ENCODE data around the gene HADHA. TPM values are rescaled to one million over a fixed set of nuclear protein-coding genes. Genes with fewer than 3 reads are reported as not detected.

The HADHA gene
- total and polyA plus RNA-seq, 4 experiments from 2014 or later = 89.1 to 126 (median 107) TPM

- Histone ChIP-seq H3K9me3 (ENCODE audit: control insufficient read depth in 1 of 2, low read length in 2 of 2) (no peaks in the 10 kb centered on the region), H3K27ac (ENCODE audit: low read depth, low read length) (no peak overlapping the region), H3K4me3 (ENCODE audit: low read length in 2 of 2) (no peak overlapping the region), H3K36me3 (ENCODE audit: insufficient read depth, low read length) (no peaks in the 10 kb centered on the region), H3K4me1 (ENCODE audit: insufficient read depth, low read length) (peaks cover 18% of the 10 kb centered on the region), H3K27me3 (ENCODE audit: insufficient read depth, low read length) (peaks cover 14% of the 10 kb centered on the region)
- no peaks in the 10 kb centered on the region for H3K9me3 Mint-ChIP-seq
- DNase-seq = no peak
- peak overlapping the region in 1 of 8 donors; percentile 57 for H3K4me3 Mint-ChIP-seq
- intact Hi-C loops (cut with micrococcal nuclease) = no loop called here
- peaks cover 26 to 42% of the 10 kb centered on the region in 2 donors for H3K27me3 Mint-ChIP-seq
- POLR2A ChIA-PET (ENCODE audit: partially characterized antibody) = interaction anchor here (1.8 kb wide), 1 partner anchor 9 kb away, joined by 11 read pairs; no protein-coding TSS in a partner anchor
- peaks cover 0 to 1% of the 10 kb centered on the region in 2 donors for H3K36me3 Mint-ChIP-seq
- H3K27ac Mint-ChIP-seq = no peak overlapping the region
- peaks cover 7 to 28% (median 21%) of the 10 kb centered on the region in 4 donors for H3K4me1 Mint-ChIP-seq
- CTCF ChIA-PET (ENCODE audit: partially characterized antibody) = interaction anchor here (1.3 to 3.1 kb wide), 2 partner anchors 9 to 12 kb away, joined by 3 to 17 read pairs; no protein-coding TSS in a partner anchor
Measured at GRCh38 chr2:26175466-26176278, 68.8 kb downstream of the HADHA start.

GRCh38 chr2:26174691-26175465 lies 69.6 kb downstream of the HADHA start:
- H3K9me3 Mint-ChIP-seq = no peaks in the 10 kb centered on the region
- Histone ChIP-seq H3K36me3 (ENCODE audit: insufficient read depth, low read length) (no peaks in the 10 kb centered on the region), H3K9me3 (ENCODE audit: control insufficient read depth in 1 of 2, low read length in 2 of 2) (no peaks in the 10 kb centered on the region), H3K4me3 (ENCODE audit: low read length in 2 of 2) (no peak overlapping the region), H3K4me1 (ENCODE audit: insufficient read depth, low read length) (peaks cover 18% of the 10 kb centered on the region), H3K27me3 (ENCODE audit: insufficient read depth, low read length) (peaks cover 14% of the 10 kb centered on the region), H3K27ac (ENCODE audit: low read depth, low read length) (no peak overlapping the region)
- intact Hi-C loops (cut with micrococcal nuclease) = no loop called here
- peaks cover 7 to 24% (median 18%) of the 10 kb centered on the region in 4 donors for H3K4me1 Mint-ChIP-seq
- H3K36me3 Mint-ChIP-seq = peaks cover 0 to 1% of the 10 kb centered on the region in 2 donors
- H3K27me3 Mint-ChIP-seq = peaks cover 20 to 37% of the 10 kb centered on the region in 2 donors
- ChIA-PET POLR2A (ENCODE audit: partially characterized antibody) (interaction anchor here (1.8 kb wide), 1 partner anchor 10 kb away, joined by 11 read pairs; no protein-coding TSS in a partner anchor), CTCF (ENCODE audit: partially characterized antibody) (interaction anchor here (1.3 to 3.1 kb wide), 2 partner anchors 10 to 13 kb away, joined by 3 to 17 read pairs; no protein-coding TSS in a partner anchor)
- H3K4me3 Mint-ChIP-seq = peak overlapping the region in 7 of 8 donors; percentile 67 to 91 (median 78)
- no peak for DNase-seq
- no peak overlapping the region for H3K27ac Mint-ChIP-seq

GRCh38 chr2:26173776-26174482 lies 70.5 kb downstream of the HADHA start:
- peaks cover 14% of the 10 kb centered on the region for H3K27me3 ChIP-seq (ENCODE audit: insufficient read depth, low read length)
- Mint-ChIP-seq H3K27me3 (peaks cover 17 to 37% of the 10 kb centered on the region in 2 donors), H3K36me3 (peaks cover 0 to 1% of the 10 kb centered on the region in 2 donors), H3K4me3 (peak overlapping the region; percentile 67 to 91 (median 77)), H3K9me3 (no peaks in the 10 kb centered on the region), H3K4me1 (peaks cover 3 to 19% (median 13%) of the 10 kb centered on the region in 4 donors), H3K27ac (peak overlapping the region in 1 of 7 donors; percentile 46)
- intact Hi-C loops (cut with micrococcal nuclease) = no loop called here
- POLR2A ChIA-PET (ENCODE audit: partially characterized antibody) = interaction anchor here (1.8 to 2.1 kb wide), 2 partner anchors 10 to 11 kb away, joined by 11 read pairs; no protein-coding TSS in a partner anchor
- DNase-seq = no peak
- H3K27ac ChIP-seq (ENCODE audit: low read depth, low read length) = no peak overlapping the region
- CTCF ChIA-PET (ENCODE audit: partially characterized antibody) = interaction anchor here (3.1 kb wide), 1 partner anchor 11 kb away, joined by 17 read pairs; no protein-coding TSS in a partner anchor
- no peaks in the 10 kb centered on the region for H3K9me3 ChIP-seq (ENCODE audit: control insufficient read depth in 1 of 2, low read length in 2 of 2)
- no peaks in the 10 kb centered on the region for H3K36me3 ChIP-seq (ENCODE audit: insufficient read depth, low read length)
- H3K4me3 ChIP-seq (ENCODE audit: low read length in 2 of 2) = no peak overlapping the region
- peaks cover 12% of the 10 kb centered on the region for H3K4me1 ChIP-seq (ENCODE audit: insufficient read depth, low read length)

- intact Hi-C loops (cut with micrococcal nuclease) = no loop called here
- ChIA-PET POLR2A (ENCODE audit: partially characterized antibody) (interaction anchor here (2.1 kb wide), 1 partner anchor 11 kb away, joined by 11 read pairs; no protein-coding TSS in a partner anchor), CTCF (ENCODE audit: partially characterized antibody) (interaction anchor here (1.3 kb wide), 1 partner anchor 12 kb away, joined by 4 read pairs; no protein-coding TSS in a partner anchor)
- Mint-ChIP-seq H3K4me3 (peak within 1 kb of the TSS; percentile 60 to 89 (median 78)), H3K36me3 (peaks cover 0 to 1% of the 10 kb centered on the region in 2 donors), H3K4me1 (peaks cover 3 to 19% (median 13%) of the 10 kb centered on the region in 4 donors), H3K9me3 (no peaks in the 10 kb centered on the region), H3K27me3 (peaks cover 17 to 35% of the 10 kb centered on the region in 2 donors), H3K27ac (peak within 1 kb of the TSS in 2 of 7 donors; percentile 8 to 50)
- H3K4me3 ChIP-seq (ENCODE audit: low read length in 2 of 2) = peak within 1 kb of the TSS in 1 of 2 donors; percentile 24
- peaks cover 14% of the 10 kb centered on the region for H3K27me3 ChIP-seq (ENCODE audit: insufficient read depth, low read length)
- no peaks in the 10 kb centered on the region for H3K36me3 ChIP-seq (ENCODE audit: insufficient read depth, low read length)
- peaks cover 12% of the 10 kb centered on the region for H3K4me1 ChIP-seq (ENCODE audit: insufficient read depth, low read length)
- H3K27ac ChIP-seq (ENCODE audit: low read depth, low read length) = no peak within 1 kb of the TSS
- DNase-seq = no peak
- H3K9me3 ChIP-seq (ENCODE audit: control insufficient read depth in 1 of 2, low read length in 2 of 2) = no peaks in the 10 kb centered on the region
Measured at GRCh38 chr2:26172871-26173775, 71.3 kb downstream of the HADHA start, which contains the start of gene GAREM2. Gene GAREM2, plus strand, starts transcription at chr2:26173088. Its CDS starts 133 bp downstream, at chr2:26173221.

- CTCF ChIA-PET (ENCODE audit: partially characterized antibody) = interaction anchor here (1.3 kb wide), 1 partner anchor 12 kb away, joined by 4 read pairs; no protein-coding TSS in a partner anchor
- no peaks in the 10 kb centered on the region for H3K9me3 ChIP-seq (ENCODE audit: control insufficient read depth in 1 of 2, low read length in 2 of 2)
- DNase-seq = no peak
- POLR2A ChIA-PET (ENCODE audit: partially characterized antibody) = interaction anchor here (1.3 to 2.1 kb wide), 2 partner anchors 12 to 173 kb away, joined by 3 to 11 read pairs; no protein-coding TSS in a partner anchor
- H3K27me3 ChIP-seq (ENCODE audit: insufficient read depth, low read length) = peaks cover 14% of the 10 kb centered on the region
- peak overlapping the region; percentile 60 to 89 (median 78) for H3K4me3 Mint-ChIP-seq
- peaks cover 17 to 35% of the 10 kb centered on the region in 2 donors for H3K27me3 Mint-ChIP-seq
- H3K27ac ChIP-seq (ENCODE audit: low read depth, low read length) = no peak overlapping the region
- H3K4me3 ChIP-seq (ENCODE audit: low read length in 2 of 2) = peak overlapping the region in 1 of 2 donors; percentile 24
- H3K36me3 ChIP-seq (ENCODE audit: insufficient read depth, low read length) = no peaks in the 10 kb centered on the region
- H3K36me3 Mint-ChIP-seq = peaks cover 0 to 1% of the 10 kb centered on the region in 2 donors
- H3K9me3 Mint-ChIP-seq = no peaks in the 10 kb centered on the region
- H3K4me1 ChIP-seq (ENCODE audit: insufficient read depth, low read length) = peaks cover 12% of the 10 kb centered on the region
- peak overlapping the region in 2 of 7 donors; percentile 8 to 50 for H3K27ac Mint-ChIP-seq
- peaks cover 3 to 19% (median 13%) of the 10 kb centered on the region in 4 donors for H3K4me1 Mint-ChIP-seq
- intact Hi-C loops (cut with micrococcal nuclease) = no loop called here
Measured at GRCh38 chr2:26172189-26172870, 72.1 kb downstream of the HADHA start.

Measured in CD4-positive, alpha-beta memory T cell (primary cell).